ENCODE measurements around the gene ATP1B3. TPM values are rescaled to one million over a fixed set of nuclear protein-coding genes. Genes with fewer than 3 reads are reported as not detected.
"Not testable (repeated sequence)": the region's sequence is repeated elsewhere in the genome, so short reads cannot be mapped to it uniquely, and the experiment has no call there.

ATP1B3 gene
- total RNA-seq, 1 donor from 2014 or later, result 80.7 TPM

GRCh38 chr3:141904203-141904602 lies 27.8 kb downstream of the ATP1B3 start:
- no peak for DNase-seq (ENCODE audit: low read depth in 2 of 2)

GRCh38 chr3:141905129-141905528 lies 28.7 kb downstream of the ATP1B3 start:
- DNase-seq (ENCODE audit: low read depth in 2 of 2), result no peak

- DNase-seq (ENCODE audit: low read depth in 2 of 2), result no peak
These were observed 33.0 kb downstream of the ATP1B3 start for GRCh38 chr3:141909408-141909807.

GRCh38 chr3:141909986-141910385 lies 33.5 kb downstream of the ATP1B3 start:
- not testable (repeated sequence) for DNase-seq (ENCODE audit: low read depth in 2 of 2)

GRCh38 chr3:141913150-141913811 lies 36.8 kb downstream of the ATP1B3 start:
- peak; percentile 68 to 78 for DNase-seq (ENCODE audit: low read depth in 2 of 2)

- DNase-seq (ENCODE audit: low read depth in 2 of 2), result no peak
These were observed 37.9 kb downstream of the ATP1B3 start for GRCh38 chr3:141914311-141914710.

- no peak for DNase-seq (ENCODE audit: low read depth in 2 of 2)
These were observed 38.6 kb downstream of the ATP1B3 start for GRCh38 chr3:141915016-141915415.

GRCh38 chr3:141915766-141916165 lies 39.3 kb downstream of the ATP1B3 start:
- no peak for DNase-seq (ENCODE audit: low read depth in 2 of 2)

- DNase-seq (ENCODE audit: low read depth in 2 of 2), result no peak
These were observed 44.3 kb downstream of the ATP1B3 start for GRCh38 chr3:141920701-141921100.

- DNase-seq (ENCODE audit: low read depth in 2 of 2), result no peak
These were observed 44.9 kb downstream of the ATP1B3 start for GRCh38 chr3:141921316-141921715.

GRCh38 chr3:141925677-141926076 lies 49.2 kb downstream of the ATP1B3 start:
- DNase-seq (ENCODE audit: low read depth in 2 of 2), result not testable (repeated sequence)

- DNase-seq (ENCODE audit: low read depth in 2 of 2), result no peak
These were observed 50.5 kb downstream of the ATP1B3 start for GRCh38 chr3:141926929-141927328.

GRCh38 chr3:141928631-141929270 lies 52.3 kb downstream of the ATP1B3 start:
- no peak for DNase-seq (ENCODE audit: low read depth in 2 of 2)

- DNase-seq (ENCODE audit: low read depth in 2 of 2), result no peak
These were observed 53.0 kb downstream of the ATP1B3 start for GRCh38 chr3:141929341-141929995.

GRCh38 chr3:141930801-141931200 lies 54.4 kb downstream of the ATP1B3 start:
- no peak for DNase-seq (ENCODE audit: low read depth in 2 of 2)

GRCh38 chr3:141933421-141934300 lies 57.2 kb downstream of the ATP1B3 start:
- no peak for DNase-seq (ENCODE audit: low read depth in 2 of 2)

GRCh38 chr3:141934354-141934753 lies 57.9 kb downstream of the ATP1B3 start:
- no peak for DNase-seq (ENCODE audit: low read depth in 2 of 2)

GRCh38 chr3:141938011-141938500 lies 61.6 kb downstream of the ATP1B3 start:
- DNase-seq (ENCODE audit: low read depth in 2 of 2), result no peak

- no peak for DNase-seq (ENCODE audit: low read depth in 2 of 2)
These were observed 63.3 kb downstream of the ATP1B3 start for GRCh38 chr3:141939759-141940158.

- DNase-seq (ENCODE audit: low read depth in 2 of 2), result peak in 1 of 2 donors; percentile 66
These were observed 63.8 kb downstream of the ATP1B3 start for GRCh38 chr3:141940194-141940776.

- DNase-seq (ENCODE audit: low read depth in 2 of 2), result peak in 1 of 2 donors; percentile 21
These were observed 64.7 kb downstream of the ATP1B3 start for GRCh38 chr3:141941093-141941492.

All from dermis microvascular lymphatic vessel endothelial cell (primary cell).